ENCODE data around the gene PRDM5. TPM values are rescaled to one million over a fixed set of nuclear protein-coding genes. Genes with fewer than 3 reads are reported as not detected.

PRDM5 gene
- total RNA-seq, 4 donors from 2014 or later, result 37.6 to 96.6 (median 52.6) TPM

GRCh38 chr4:120881351-120881750, 41.2 kb downstream of the PRDM5 start:
- H3K4me1 ChIP-seq, result no peaks in the 10 kb centered on the region
- H3K36me3 ChIP-seq, result no peaks in the 10 kb centered on the region
- intact Hi-C loops (cut with DNase I; ENCODE audit: low total_unique reads), result no loop called here
- H3K27ac ChIP-seq, result no peak overlapping the region
- no peak for TF ChIP-seq POLR2A (IDR thresholded peaks at IDR 0.05)
- TF ChIP-seq CTCF (IDR thresholded peaks at IDR 0.05), result no peak
- H3K27me3 ChIP-seq, result no peaks in the 10 kb centered on the region
- DNase-seq, result no peak
- H3K9me3 ChIP-seq, result no peaks in the 10 kb centered on the region
- no peak overlapping the region for H3K4me3 ChIP-seq

DNA sequence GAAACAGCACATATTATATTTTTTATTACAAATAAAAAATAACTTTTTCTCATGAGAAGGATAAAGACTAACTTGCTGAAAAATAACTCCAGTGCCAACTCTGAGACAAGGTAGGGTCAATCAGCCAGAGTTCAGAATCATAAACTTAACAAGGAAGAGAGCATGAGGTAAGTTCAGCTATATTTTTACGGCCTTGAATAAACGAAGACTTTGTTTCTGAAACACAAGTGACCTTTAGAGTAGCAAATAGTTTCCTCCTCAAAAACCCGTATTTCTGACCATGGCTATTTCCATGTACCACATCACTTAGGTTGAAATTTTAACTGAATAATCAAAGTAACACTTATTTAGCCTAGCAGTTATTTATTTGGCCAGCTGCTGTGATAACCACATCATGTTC, 45.5 kb downstream of the PRDM5 start:
- Histone ChIP-seq H3K36me3 (no peaks in the 10 kb centered on the region), H3K27me3 (no peaks in the 10 kb centered on the region), H3K4me3 (no peak overlapping the region), H3K4me1 (no peaks in the 10 kb centered on the region), H3K9me3 (no peaks in the 10 kb centered on the region), H3K27ac (no peak overlapping the region)
- intact Hi-C loops (cut with DNase I; ENCODE audit: low total_unique reads), result no loop called here
- TF ChIP-seq CTCF (IDR thresholded peaks at IDR 0.05) (no peak), POLR2A (IDR thresholded peaks at IDR 0.05) (no peak)
- DNase-seq, result no peak

- no peaks in the 10 kb centered on the region for H3K4me1 ChIP-seq
- no peak overlapping the region for H3K4me3 ChIP-seq
- TF ChIP-seq POLR2A (IDR thresholded peaks at IDR 0.05) (no peak), CTCF (IDR thresholded peaks at IDR 0.05) (no peak)
- no peak overlapping the region for H3K27ac ChIP-seq
- no peaks in the 10 kb centered on the region for H3K36me3 ChIP-seq
- no peaks in the 10 kb centered on the region for H3K27me3 ChIP-seq
- no peaks in the 10 kb centered on the region for H3K9me3 ChIP-seq
- DNase-seq, result no peak
- intact Hi-C loops (cut with DNase I; ENCODE audit: low total_unique reads), result no loop called here
Observed at GRCh38 chr4:120874792-120875774, 47.4 kb downstream of the PRDM5 start.

DNA sequence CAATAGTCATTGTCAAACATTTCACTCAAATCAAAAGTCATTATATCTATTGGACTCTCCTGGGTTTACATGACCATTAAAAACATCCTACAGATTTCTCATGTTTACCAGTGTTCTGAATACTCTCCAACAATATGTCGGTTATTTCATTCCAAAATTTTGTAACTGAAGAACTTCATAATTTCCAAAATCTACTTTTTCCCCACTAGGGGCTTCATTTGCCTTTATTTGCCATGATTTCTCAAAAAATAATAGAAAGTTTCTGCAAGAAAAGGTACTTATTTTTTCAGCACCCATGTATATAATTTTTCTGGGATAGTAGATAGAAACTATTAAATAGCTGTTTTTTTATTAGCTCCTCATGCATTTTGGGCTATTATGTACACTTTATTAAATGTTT, 49.0 kb downstream of the PRDM5 start:
- intact Hi-C loops (cut with DNase I; ENCODE audit: low total_unique reads), result no loop called here
- Histone ChIP-seq H3K27me3 (no peaks in the 10 kb centered on the region), H3K36me3 (no peaks in the 10 kb centered on the region), H3K4me3 (no peak overlapping the region), H3K9me3 (no peaks in the 10 kb centered on the region), H3K4me1 (no peaks in the 10 kb centered on the region), H3K27ac (no peak overlapping the region)
- TF ChIP-seq POLR2A (IDR thresholded peaks at IDR 0.05) (no peak), CTCF (IDR thresholded peaks at IDR 0.05) (no peak)
- DNase-seq, result no peak

DNA sequence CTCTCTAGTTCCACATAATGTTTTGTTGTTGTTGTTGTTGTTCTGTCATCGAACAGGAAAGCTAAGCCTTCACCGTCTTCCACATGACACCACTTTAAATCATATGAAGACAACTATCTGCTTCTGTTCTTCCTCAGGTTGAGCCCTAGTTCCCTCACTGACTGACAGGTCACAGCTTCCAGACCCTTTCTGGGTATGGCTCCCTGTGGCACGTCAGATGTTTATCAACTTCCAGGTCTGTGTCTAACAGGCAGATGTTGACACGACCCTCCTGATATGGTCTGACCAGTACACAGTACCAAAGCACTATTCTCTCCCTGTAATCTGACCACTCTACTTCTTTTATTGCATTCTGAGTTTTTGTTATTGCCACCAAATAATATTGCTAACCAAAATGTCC, 51.4 kb downstream of the PRDM5 start:
- Histone ChIP-seq H3K9me3 (no peaks in the 10 kb centered on the region), H3K27me3 (no peaks in the 10 kb centered on the region), H3K27ac (no peak overlapping the region), H3K4me1 (no peaks in the 10 kb centered on the region), H3K36me3 (no peaks in the 10 kb centered on the region), H3K4me3 (no peak overlapping the region)
- no peak for TF ChIP-seq POLR2A (IDR thresholded peaks at IDR 0.05)
- DNase-seq, result no peak
- intact Hi-C loops (cut with DNase I; ENCODE audit: low total_unique reads), result no loop called here
